ENCODE measurements around the gene AADACL4.
"Not testable (repeated sequence)": the region's sequence is repeated elsewhere in the genome, so short reads cannot be mapped to it uniquely, and the experiment has no call there.

Gene AADACL4

GRCh38 chr1:12666141-12666735, 22.4 kb downstream of the AADACL4 start:
- H3K18ac ChIP-seq (ENCODE audit: low read length): no peak overlapping the region
- no peak overlapping the region for H3K4me2 ChIP-seq (ENCODE audit: low read length)
- no peaks in the 10 kb centered on the region for H3K79me1 ChIP-seq (ENCODE audit: low read length)
- H3K36me3 ChIP-seq (ENCODE audit: control insufficient read depth, insufficient read depth, low read length): no peaks in the 10 kb centered on the region
- no peak overlapping the region for H2AK5ac ChIP-seq (ENCODE audit: low read length)
- H2BK120ac ChIP-seq (ENCODE audit: low read depth, low read length): no peak overlapping the region
- no peaks in the 10 kb centered on the region for H3K79me2 ChIP-seq (ENCODE audit: control insufficient read depth, insufficient read depth, low read length)
- H3K23ac ChIP-seq (ENCODE audit: low read length): no peak overlapping the region
- H2BK15ac ChIP-seq (replicated peaks; ENCODE audit: low read depth): no peak overlapping the region
- no CpG with 5 or more reads among the region's 15 CpGs for WGBS (ENCODE audit: extremely low coverage, insufficient coverage, low lambda C conversion rate)
- H3K27ac ChIP-seq (ENCODE audit: low read depth, low read length): no peak overlapping the region
- no peak overlapping the region for H3K4me3 ChIP-seq (ENCODE audit: low read length)
- H3K4ac ChIP-seq (ENCODE audit: low read depth, low read length): no peak overlapping the region
- no peak overlapping the region for H3K9ac ChIP-seq (ENCODE audit: low read length)
- H3K56ac ChIP-seq (ENCODE audit: low read length): no peak overlapping the region
- no peaks in the 10 kb centered on the region for H3K4me1 ChIP-seq (ENCODE audit: control insufficient read depth, low read depth, low read length)
- no peak for DNase-seq
- no peaks in the 10 kb centered on the region for H3K27me3 ChIP-seq (ENCODE audit: insufficient read depth, low read length, poor library complexity)
- no peak overlapping the region for H2BK5ac ChIP-seq (ENCODE audit: low read length)
- no peak overlapping the region for H4K8ac ChIP-seq (ENCODE audit: low read depth, low read length)
- H4K5ac ChIP-seq (ENCODE audit: low read length): no peak overlapping the region

GRCh38 chr1:12669529-12670068, 25.7 kb downstream of the AADACL4 start:
- H3K9ac ChIP-seq (ENCODE audit: low read length): no peak overlapping the region
- H3K23ac ChIP-seq (ENCODE audit: low read length): no peak overlapping the region
- H3K4ac ChIP-seq (ENCODE audit: low read depth, low read length): no peak overlapping the region
- no peak overlapping the region for H2BK5ac ChIP-seq (ENCODE audit: low read length)
- no peak for DNase-seq
- H3K4me3 ChIP-seq (ENCODE audit: low read length): no peak overlapping the region
- H3K4me2 ChIP-seq (ENCODE audit: low read length): no peak overlapping the region
- H3K79me2 ChIP-seq (ENCODE audit: control insufficient read depth, insufficient read depth, low read length): no peaks in the 10 kb centered on the region
- H3K79me1 ChIP-seq (ENCODE audit: low read length): no peaks in the 10 kb centered on the region
- no peak overlapping the region for H2BK15ac ChIP-seq (replicated peaks; ENCODE audit: low read depth)
- no peak overlapping the region for H4K8ac ChIP-seq (ENCODE audit: low read depth, low read length)
- no peaks in the 10 kb centered on the region for H3K27me3 ChIP-seq (ENCODE audit: insufficient read depth, low read length, poor library complexity)
- no peak overlapping the region for H3K56ac ChIP-seq (ENCODE audit: low read length)
- no peak overlapping the region for H4K5ac ChIP-seq (ENCODE audit: low read length)
- no peak overlapping the region for H2BK120ac ChIP-seq (ENCODE audit: low read depth, low read length)
- H2AK5ac ChIP-seq (ENCODE audit: low read length): no peak overlapping the region
- no CpG with 5 or more reads among the region's 3 CpGs for WGBS (ENCODE audit: extremely low coverage, insufficient coverage, low lambda C conversion rate)
- H3K18ac ChIP-seq (ENCODE audit: low read length): no peak overlapping the region
- no peaks in the 10 kb centered on the region for H3K36me3 ChIP-seq (ENCODE audit: control insufficient read depth, insufficient read depth, low read length)
- H3K4me1 ChIP-seq (ENCODE audit: control insufficient read depth, low read depth, low read length): no peaks in the 10 kb centered on the region
- H3K27ac ChIP-seq (ENCODE audit: low read depth, low read length): no peak overlapping the region

GRCh38 chr1:12674358-12674757, 30.5 kb downstream of the AADACL4 start:
- Histone ChIP-seq H3K79me1 (ENCODE audit: low read length) (no peaks in the 10 kb centered on the region), H2BK120ac (ENCODE audit: low read depth, low read length) (no peak overlapping the region), H3K4me2 (ENCODE audit: low read length) (no peak overlapping the region)

GRCh38 chr1:12676122-12676521, 32.2 kb downstream of the AADACL4 start:
- H3K36me3 ChIP-seq (ENCODE audit: control insufficient read depth, insufficient read depth, low read length); H3K4me3 ChIP-seq (ENCODE audit: low read length); H3K27me3 ChIP-seq (ENCODE audit: insufficient read depth, low read length, poor library complexity); H4K5ac ChIP-seq (ENCODE audit: low read length); H3K79me2 ChIP-seq (ENCODE audit: control insufficient read depth, insufficient read depth, low read length); H3K18ac ChIP-seq (ENCODE audit: low read length); H2BK5ac ChIP-seq (ENCODE audit: low read length); H3K79me1 ChIP-seq (ENCODE audit: low read length); DNase-seq; H3K27ac ChIP-seq (ENCODE audit: low read depth, low read length); H2BK15ac ChIP-seq (replicated peaks; ENCODE audit: low read depth); H3K9ac ChIP-seq (ENCODE audit: low read length); H3K4me1 ChIP-seq (ENCODE audit: control insufficient read depth, low read depth, low read length); H2BK120ac ChIP-seq (ENCODE audit: low read depth, low read length); H3K23ac ChIP-seq (ENCODE audit: low read length); H3K56ac ChIP-seq (ENCODE audit: low read length); H3K4me2 ChIP-seq (ENCODE audit: low read length); H3K4ac ChIP-seq (ENCODE audit: low read depth, low read length); H2AK5ac ChIP-seq (ENCODE audit: low read length); H4K8ac ChIP-seq (ENCODE audit: low read depth, low read length): not testable (repeated sequence)
- no CpG with 5 or more reads among the region's 4 CpGs for WGBS (ENCODE audit: extremely low coverage, insufficient coverage, low lambda C conversion rate)

More at GRCh38 chr1:12674358-12674757, 30.5 kb downstream of the AADACL4 start:
- Histone ChIP-seq H3K79me2 (ENCODE audit: control insufficient read depth, insufficient read depth, low read length) (no peaks in the 10 kb centered on the region), H3K4me1 (ENCODE audit: control insufficient read depth, low read depth, low read length) (no peaks in the 10 kb centered on the region), H3K56ac (ENCODE audit: low read length) (no peak overlapping the region), H3K27ac (ENCODE audit: low read depth, low read length) (no peak overlapping the region), H2AK5ac (ENCODE audit: low read length) (no peak overlapping the region), H3K9ac (ENCODE audit: low read length) (no peak overlapping the region), H3K18ac (ENCODE audit: low read length) (no peak overlapping the region), H4K8ac (ENCODE audit: low read depth, low read length) (no peak overlapping the region), H2BK15ac (replicated peaks; ENCODE audit: low read depth) (no peak overlapping the region), H4K5ac (ENCODE audit: low read length) (no peak overlapping the region), H3K4ac (ENCODE audit: low read depth, low read length) (no peak overlapping the region), H2BK5ac (ENCODE audit: low read length) (no peak overlapping the region), H3K4me3 (ENCODE audit: low read length) (no peak overlapping the region), H3K27me3 (ENCODE audit: insufficient read depth, low read length, poor library complexity) (no peaks in the 10 kb centered on the region), H3K36me3 (ENCODE audit: control insufficient read depth, insufficient read depth, low read length) (no peaks in the 10 kb centered on the region), H3K23ac (ENCODE audit: low read length) (no peak overlapping the region)
- DNase-seq: no peak

GRCh38 chr1:12677565-12677964, 33.7 kb downstream of the AADACL4 start:
- no CpG with 5 or more reads among the region's 1 CpG for WGBS (ENCODE audit: extremely low coverage, insufficient coverage, low lambda C conversion rate)
- H2BK120ac ChIP-seq (ENCODE audit: low read depth, low read length): no peak overlapping the region

GRCh38 chr1:12678350-12678749, 34.5 kb downstream of the AADACL4 start:
- H2BK15ac ChIP-seq (replicated peaks; ENCODE audit: low read depth): no peak overlapping the region
- no peaks in the 10 kb centered on the region for H3K27me3 ChIP-seq (ENCODE audit: insufficient read depth, low read length, poor library complexity)
- H3K4me2 ChIP-seq (ENCODE audit: low read length): no peak overlapping the region
- no peak overlapping the region for H3K4me3 ChIP-seq (ENCODE audit: low read length)
- no peak overlapping the region for H3K9ac ChIP-seq (ENCODE audit: low read length)
- no peaks in the 10 kb centered on the region for H3K4me1 ChIP-seq (ENCODE audit: control insufficient read depth, low read depth, low read length)
- no peak overlapping the region for H3K27ac ChIP-seq (ENCODE audit: low read depth, low read length)
- no peak overlapping the region for H2AK5ac ChIP-seq (ENCODE audit: low read length)
- no peak overlapping the region for H3K4ac ChIP-seq (ENCODE audit: low read depth, low read length)
- H3K36me3 ChIP-seq (ENCODE audit: control insufficient read depth, insufficient read depth, low read length): no peaks in the 10 kb centered on the region
- no peaks in the 10 kb centered on the region for H3K79me2 ChIP-seq (ENCODE audit: control insufficient read depth, insufficient read depth, low read length)
- H3K56ac ChIP-seq (ENCODE audit: low read length): no peak overlapping the region
- no peak overlapping the region for H4K8ac ChIP-seq (ENCODE audit: low read depth, low read length)
- no peak overlapping the region for H3K18ac ChIP-seq (ENCODE audit: low read length)
- WGBS (ENCODE audit: extremely low coverage, insufficient coverage, low lambda C conversion rate): no CpG with 5 or more reads among the region's 2 CpGs
- DNase-seq: no peak
- H2BK120ac ChIP-seq (ENCODE audit: low read depth, low read length): no peak overlapping the region
- H3K79me1 ChIP-seq (ENCODE audit: low read length): no peaks in the 10 kb centered on the region
- H3K23ac ChIP-seq (ENCODE audit: low read length): no peak overlapping the region
- no peak overlapping the region for H4K5ac ChIP-seq (ENCODE audit: low read length)
- H2BK5ac ChIP-seq (ENCODE audit: low read length): no peak overlapping the region

More at GRCh38 chr1:12677565-12677964, 33.7 kb downstream of the AADACL4 start:
- DNase-seq: no peak
- H3K9ac ChIP-seq (ENCODE audit: low read length): no peak overlapping the region
- no peaks in the 10 kb centered on the region for H3K27me3 ChIP-seq (ENCODE audit: insufficient read depth, low read length, poor library complexity)
- no peak overlapping the region for H2BK15ac ChIP-seq (replicated peaks; ENCODE audit: low read depth)
- no peak overlapping the region for H3K4ac ChIP-seq (ENCODE audit: low read depth, low read length)
- H2BK5ac ChIP-seq (ENCODE audit: low read length): no peak overlapping the region
- no peaks in the 10 kb centered on the region for H3K4me1 ChIP-seq (ENCODE audit: control insufficient read depth, low read depth, low read length)
- H3K56ac ChIP-seq (ENCODE audit: low read length): no peak overlapping the region
- no peaks in the 10 kb centered on the region for H3K79me1 ChIP-seq (ENCODE audit: low read length)
- H3K18ac ChIP-seq (ENCODE audit: low read length): no peak overlapping the region
- H3K4me3 ChIP-seq (ENCODE audit: low read length): no peak overlapping the region
- no peak overlapping the region for H3K4me2 ChIP-seq (ENCODE audit: low read length)
- H4K5ac ChIP-seq (ENCODE audit: low read length): no peak overlapping the region
- no peak overlapping the region for H3K27ac ChIP-seq (ENCODE audit: low read depth, low read length)
- no peak overlapping the region for H4K8ac ChIP-seq (ENCODE audit: low read depth, low read length)
- H2AK5ac ChIP-seq (ENCODE audit: low read length): no peak overlapping the region
- H3K36me3 ChIP-seq (ENCODE audit: control insufficient read depth, insufficient read depth, low read length): no peaks in the 10 kb centered on the region
- no peaks in the 10 kb centered on the region for H3K79me2 ChIP-seq (ENCODE audit: control insufficient read depth, insufficient read depth, low read length)
- no peak overlapping the region for H3K23ac ChIP-seq (ENCODE audit: low read length)
